CD4-positive, alpha-beta T cell treated with Interleukin-21 for 1 hour (primary cell): ENCODE results near the gene RNASEH2A.
"Not testable (repeated sequence)": the region's sequence is repeated elsewhere in the genome, so short reads cannot be mapped to it uniquely, and the experiment has no call there.

Source experiments
- DNase-seq: peaks from one replicate; pipeline ENCODE4 v3.0.0-alpha.2; 2020

The RNASEH2A gene

DNA sequence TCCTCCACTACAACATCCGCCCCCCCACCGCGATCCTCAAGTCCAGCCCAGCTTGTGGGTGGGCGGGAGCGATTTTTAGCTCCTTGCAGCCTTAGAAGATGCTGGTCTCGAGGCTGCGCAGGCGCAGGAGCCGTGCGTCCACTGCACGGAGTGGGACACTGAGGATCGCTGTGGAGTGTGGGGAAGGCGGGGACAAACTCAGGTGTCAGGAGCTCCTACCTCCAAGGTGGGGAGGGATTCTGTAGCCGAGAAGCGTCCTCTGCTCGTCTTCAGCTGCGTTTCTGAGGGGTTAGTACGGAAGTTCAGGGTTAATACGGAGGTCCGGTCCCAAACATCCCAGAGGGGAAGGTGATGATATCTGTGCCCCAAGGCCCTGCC, 28.2 kb downstream of the RNASEH2A start, which contains the start of gene RTBDN:
TSS of gene RTBDN (minus strand) at position 14 of the 378 bp plus-strand sequence. CDS start 4,600 bp downstream, outside the sequence.
- DNase-seq, result no peak

DNA sequence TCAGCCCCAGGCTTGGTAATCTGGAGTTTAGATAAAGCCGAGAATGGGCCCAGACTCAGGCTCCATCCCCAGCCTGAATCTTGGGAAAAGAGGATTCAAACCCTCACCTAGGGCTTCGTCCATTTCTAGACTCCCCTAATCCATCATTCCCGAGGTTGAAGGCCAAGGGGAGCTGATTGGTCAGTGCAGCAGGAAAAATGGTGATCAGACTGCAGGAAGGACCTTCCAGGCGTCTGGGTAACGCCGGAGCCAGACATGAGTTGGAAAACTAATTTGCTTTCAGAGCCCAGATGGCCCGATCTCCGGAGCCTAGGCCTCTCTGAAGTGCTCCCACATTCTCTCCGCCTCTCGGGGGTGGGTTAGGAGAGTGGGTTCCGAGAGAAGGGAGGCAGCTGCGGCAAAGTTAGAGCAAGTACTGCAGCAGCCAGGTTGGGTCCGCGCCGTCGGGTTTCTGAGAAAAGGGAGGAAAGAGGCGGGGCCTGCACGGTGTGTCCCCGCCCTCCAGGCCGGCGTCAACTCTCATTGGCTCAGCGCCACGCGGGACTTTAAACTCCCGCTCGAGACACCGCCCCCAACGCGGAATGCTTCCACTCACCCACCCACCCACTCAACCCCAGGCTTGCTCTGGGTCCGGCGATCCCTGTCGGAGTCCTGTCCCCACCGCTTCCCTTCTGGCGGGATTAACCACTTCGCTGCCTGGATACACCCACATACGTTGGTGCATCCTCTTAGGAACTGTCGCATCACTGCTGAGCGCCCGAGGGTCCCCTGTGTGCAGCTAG, 28.8 kb downstream of the RNASEH2A start:
- no peak for DNase-seq

DNA sequence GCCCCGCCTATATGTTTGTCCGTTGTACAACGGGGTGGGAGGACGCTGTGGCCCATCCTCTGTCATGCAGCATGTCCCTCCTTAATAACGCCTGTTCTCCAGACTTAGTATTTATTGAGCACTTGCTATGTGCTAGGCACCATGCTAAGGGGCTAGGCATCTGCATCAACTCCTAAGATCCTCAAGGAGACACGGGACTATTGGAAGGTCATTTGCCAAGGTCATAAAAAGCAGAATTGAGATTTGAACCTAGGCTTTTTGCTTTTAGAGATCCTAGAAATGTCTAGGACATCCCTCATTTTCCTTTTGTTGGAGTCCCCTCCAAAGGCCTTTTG, 30.1 kb downstream of the RNASEH2A start:
- no peak for DNase-seq

DNA sequence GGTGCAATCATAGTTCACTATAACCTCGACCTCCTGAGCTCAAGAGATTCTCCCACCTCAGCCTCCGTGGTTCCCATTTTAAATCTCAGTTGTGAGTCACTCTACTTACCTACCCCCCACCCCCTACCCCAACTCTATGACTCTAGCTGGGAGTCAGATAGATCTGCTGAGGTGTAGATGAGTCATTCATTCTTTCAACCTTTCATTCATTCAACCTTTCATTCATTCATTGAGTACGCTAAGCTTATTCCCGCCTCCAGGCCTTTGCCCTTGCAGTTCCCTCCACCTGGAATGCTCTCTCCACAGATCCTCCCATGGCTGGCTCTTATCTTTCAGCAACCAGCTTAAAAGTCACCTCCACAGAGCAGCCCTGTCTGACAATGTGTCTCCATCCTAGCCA, 30.8 kb downstream of the RNASEH2A start:
- DNase-seq, result no peak

DNA sequence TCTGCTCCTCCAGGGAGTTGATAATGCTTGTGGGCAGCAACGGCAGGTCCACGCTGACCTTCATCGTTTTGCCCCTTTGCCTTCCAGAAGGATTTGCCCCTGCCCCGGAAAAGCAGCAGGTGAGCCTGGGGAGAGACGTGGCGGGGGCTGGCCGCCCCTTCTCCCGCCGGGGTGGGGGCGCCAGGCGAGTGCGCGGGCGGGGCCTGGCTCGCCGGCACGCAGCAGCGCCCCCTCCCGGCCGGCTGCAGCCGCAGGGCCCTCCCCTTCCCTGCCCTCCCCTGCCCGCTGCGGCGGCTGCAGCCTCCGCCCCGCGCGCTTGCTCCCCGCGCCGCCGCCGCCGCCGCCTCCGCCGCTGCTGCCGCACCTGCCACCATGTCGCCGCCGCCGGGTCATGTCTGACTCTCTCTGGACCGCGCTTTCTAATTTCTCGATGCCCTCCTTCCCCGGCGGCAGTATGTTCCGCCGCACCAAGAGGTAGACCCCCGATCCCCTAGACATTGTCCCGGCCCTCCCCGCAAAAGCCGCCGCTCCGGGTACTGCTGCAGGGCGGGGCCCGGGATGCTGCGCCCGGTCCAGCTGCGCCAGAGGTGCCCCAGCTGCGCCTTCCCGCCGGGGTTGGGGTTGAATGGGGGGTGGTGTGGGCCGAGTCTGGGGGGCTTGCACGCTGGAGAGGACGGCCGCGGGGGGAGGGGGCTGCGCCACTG, 31.9 kb downstream of the RNASEH2A start, which contains the start of gene MAST1:
TSS of gene MAST1 (plus strand) at position 334 of the 704 bp plus-strand sequence. CDS start at position 392, 58 bp downstream.
- peak; percentile 52 for DNase-seq

DNA sequence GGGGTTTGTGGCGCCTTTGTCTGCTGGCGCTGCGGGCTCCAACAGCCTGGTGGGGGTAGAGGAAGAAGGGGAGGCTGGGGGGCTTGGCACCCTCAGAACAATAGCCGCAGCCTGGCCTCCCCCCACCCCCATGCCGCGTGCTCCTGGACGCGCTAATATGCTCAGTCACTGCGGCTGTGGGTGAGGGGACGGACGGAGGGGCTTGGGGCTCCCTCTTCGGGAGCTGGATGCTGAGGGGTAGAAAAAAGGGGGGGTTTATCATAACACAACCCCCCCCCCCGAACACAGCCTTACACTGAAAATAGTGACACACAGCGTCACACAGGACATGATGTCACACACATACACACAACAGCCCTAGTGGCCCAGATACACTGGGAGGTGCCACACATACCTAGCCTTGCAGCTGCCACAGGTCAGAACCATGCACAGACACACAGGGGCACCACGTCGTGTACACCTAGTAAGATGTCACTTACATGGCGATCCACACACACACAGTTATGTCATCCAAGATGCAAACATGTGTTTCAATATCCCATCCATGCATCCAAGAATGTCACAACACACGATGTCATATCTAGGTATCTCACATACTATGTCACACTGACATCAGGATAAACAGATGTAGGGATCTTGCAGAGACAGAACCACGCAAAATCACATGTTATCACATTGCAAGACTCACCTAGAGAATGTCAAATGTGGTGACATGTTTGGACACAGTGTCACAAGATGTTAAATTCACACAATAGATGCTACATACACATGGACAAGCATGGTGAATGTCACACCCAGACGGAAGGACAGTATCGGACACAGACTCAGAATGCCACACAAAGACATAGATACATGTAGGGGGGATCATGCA, 32.7 kb downstream of the RNASEH2A start:
- no peak for DNase-seq

DNA sequence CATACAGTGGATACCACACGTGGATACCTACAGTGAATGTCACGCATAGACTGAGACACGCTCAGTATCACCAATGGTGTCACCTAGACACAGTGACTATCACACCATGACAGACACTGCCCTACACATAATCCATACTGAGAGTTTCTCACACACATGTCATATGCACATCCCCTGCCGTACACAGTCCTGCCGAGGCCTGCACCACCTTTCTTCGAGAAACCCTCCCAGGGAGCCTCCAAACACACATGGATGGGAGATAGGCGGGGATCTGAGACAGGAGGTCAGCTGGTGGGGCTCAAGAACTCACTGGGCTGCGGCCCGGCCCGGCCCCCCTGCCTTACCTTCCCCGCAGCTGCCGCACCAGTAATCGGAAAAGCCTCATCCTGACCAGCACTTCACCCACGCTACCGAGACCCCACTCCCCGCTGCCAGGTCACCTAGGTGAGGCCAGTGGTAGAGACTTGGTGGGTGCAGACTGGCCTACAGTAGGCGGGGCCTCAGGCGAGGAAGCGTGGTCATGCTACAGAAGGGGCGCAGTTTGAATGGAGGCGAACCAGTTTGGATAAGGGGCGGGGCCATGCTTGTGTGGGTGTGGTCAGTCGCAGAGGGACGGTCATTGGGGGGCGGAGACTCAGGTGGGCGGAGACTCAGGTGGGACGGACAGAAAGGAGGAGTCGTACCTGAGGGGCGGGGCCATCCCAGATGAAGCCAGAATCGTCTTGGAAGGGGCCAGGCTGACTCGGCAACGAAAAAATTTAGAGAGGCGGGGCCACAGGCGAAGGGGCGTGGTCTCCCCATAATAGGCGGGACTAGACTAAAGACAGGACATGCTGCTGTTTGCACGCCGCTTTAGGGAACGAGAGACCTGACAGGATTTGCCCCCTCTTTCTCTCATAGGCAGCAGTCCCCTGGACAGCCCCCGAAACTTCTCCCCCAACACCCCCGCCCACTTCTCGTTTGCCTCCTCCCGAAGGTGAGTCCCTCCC, 34.0 kb downstream of the RNASEH2A start:
- peak; percentile 39 for DNase-seq

DNA sequence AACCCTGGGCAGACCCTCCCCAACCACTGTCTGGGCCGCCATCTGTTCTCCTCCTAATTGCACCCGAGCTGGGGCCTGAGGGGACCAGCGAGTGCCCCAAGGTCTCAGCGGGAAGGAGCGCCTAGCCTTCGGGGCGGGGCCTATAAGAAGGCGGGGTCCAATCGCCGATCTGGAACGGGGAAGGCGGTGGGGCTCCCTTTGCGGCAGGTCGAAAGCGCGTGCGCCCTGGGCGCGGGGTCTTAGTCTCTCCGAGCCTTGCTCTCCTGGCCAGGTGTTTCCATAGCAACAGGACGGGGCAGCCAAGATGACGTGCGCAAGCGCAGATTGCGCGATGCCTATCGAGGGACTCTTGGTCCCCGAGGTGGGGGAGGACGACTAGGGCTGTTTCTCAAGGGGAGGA, 34.7 kb downstream of the RNASEH2A start:
- no peak for DNase-seq

DNA sequence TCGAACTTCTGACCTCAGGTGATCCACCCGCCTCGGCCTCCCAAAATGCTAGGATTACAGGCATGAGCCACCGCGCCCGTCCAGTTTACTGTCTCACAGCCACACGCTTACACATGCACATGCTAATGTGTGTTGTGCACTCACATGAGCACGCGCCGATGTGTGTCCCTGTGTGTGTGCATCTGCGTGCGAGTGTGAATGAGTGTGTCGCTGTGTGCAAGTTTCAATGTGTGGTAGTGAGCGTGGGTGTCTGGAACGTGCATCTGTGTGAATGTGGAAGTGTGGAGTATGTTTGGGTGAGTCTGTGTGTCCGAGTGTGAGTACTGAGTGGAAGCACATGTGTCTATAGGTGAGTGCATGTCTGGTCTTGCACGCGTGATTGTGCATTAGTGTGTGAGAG, 36.1 kb downstream of the RNASEH2A start:
- no peak for DNase-seq

DNA sequence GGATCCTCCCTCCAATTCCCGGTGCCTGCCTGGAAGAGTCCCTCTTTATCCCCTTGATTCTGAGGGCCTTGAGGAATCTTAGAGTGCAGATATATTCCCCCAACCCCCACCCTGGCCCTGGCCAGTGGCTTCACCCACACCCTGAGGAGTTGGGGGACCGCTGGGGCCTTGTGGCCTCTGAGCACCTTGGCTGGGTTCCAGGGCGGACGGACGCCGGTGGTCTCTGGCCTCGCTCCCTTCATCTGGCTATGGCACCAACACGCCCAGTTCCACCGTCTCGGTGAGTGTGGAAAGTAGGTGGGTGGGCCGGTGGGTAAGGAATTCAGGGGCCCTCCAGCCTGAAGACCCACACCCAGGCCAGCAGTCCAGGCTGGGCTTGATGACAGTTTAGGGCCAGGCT, 36.9 kb downstream of the RNASEH2A start:
- DNase-seq, result no peak

DNA sequence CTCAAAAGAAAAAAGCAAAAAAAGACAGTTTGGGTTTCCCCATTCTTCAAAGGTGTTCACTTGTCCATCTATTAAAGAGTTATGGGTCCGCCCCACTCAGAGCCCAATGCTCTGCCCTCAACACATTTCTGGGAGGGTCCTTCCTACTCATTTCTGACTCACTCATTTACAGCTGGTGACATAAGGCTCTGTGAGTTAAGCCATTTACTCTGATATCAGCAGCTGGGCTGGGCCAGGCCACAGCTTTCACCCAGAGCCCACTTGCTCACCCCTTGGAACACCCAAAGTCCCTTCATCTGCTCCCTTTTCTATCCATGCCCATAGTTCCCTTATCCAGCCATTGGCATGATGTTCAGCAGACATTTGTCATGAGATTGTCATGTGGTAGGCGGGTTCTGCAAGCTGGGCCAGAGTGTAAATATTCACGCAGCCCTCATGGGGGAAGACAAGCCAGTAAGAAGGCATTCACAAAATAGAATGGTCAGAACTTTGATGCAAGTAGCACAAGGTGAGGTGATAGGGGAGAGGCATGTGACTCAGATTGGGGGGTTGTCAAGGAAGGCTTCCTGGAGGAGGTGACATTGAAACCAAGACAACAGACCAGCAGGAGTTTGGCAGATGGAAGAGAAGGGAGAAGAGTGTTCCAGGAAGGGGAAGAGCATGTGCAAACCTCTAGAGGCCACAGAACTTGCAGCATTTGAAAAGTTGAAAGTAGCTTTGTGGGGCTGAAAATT, 37.8 kb downstream of the RNASEH2A start:
- no peak for DNase-seq

DNA sequence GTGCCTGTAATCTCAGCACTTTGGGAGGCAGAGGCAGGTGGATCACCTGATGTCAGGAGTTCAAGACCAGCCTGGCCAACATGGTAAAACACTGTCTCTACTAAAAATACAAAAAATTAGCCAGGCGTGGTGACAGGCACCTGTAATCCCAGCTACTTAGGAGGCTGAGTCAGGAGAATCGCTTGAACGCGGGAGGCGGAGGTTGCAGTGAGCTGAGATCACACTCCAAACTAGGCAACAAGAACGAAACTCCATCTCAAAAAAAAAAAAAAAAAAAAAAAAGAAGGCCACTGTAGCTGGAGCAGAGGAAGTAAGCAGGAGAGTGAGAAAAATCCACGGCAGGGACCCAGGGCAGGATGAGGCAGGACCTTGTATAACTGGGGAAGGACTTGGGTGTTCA, 40.2 kb downstream of the RNASEH2A start:
- DNase-seq, result not testable (repeated sequence)

DNA sequence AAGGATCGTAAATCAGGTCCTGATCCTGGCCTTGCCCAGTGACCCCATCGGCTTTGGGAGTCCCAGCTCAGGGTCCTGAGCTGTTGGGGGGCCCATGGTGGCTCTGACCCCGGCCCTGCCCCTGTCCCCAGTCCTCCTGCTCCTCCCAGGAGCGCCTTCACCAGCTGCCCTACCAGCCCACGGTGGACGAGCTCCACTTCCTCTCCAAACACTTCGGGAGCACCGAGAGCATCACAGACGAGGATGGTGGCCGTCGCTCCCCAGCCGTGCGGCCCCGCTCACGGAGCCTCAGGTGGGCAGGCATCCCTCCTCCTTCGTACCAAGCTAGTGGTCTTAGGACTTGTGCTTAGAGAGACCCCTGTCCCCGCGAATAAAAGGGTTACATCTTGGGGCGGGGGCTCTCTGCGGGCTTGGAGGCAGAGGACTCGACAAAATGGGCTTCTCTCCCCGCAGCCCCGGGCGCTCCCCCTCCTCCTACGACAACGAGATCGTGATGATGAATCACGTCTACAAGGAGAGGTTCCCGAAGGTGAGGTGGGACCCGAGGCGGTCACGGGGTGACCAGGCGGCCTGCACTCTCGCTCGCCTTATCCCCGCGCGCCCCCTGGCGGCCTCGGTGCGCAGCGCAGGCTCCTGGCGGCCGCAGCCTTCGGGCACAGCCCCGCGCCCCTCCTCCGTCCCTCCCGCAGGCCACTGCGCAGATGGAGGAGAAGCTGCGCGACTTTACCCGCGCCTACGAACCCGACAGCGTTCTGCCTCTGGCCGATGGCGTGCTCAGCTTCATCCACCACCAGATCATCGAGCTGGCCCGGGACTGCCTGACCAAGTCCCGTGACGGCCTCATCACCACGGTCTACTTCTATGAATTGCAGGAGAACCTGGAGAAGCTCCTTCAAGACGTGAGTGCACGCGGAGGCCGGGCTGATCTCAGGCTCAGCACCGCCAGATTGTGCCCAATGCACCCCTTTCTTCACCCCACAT, 41.1 kb downstream of the RNASEH2A start:
- DNase-seq, result peak; percentile 82

DNA sequence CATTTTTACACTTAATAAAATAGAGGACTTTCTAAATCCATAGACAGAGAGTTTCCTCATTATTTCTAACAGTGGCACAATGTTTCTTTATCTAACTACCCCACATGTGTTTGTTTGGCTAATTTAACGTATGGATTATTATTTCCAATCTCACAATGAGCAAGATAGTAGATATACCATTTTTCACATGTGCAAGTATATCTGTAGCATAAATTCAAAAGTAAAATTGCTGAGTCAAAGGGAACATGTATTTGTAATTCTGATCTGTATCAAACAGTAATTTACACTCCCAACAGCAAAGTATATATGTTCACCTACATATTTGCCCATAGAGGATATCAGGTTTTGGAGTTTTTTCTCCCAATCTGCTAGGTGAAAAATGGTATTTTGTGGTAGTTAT, 50.3 kb downstream of the RNASEH2A start:
- DNase-seq, result no peak

DNA sequence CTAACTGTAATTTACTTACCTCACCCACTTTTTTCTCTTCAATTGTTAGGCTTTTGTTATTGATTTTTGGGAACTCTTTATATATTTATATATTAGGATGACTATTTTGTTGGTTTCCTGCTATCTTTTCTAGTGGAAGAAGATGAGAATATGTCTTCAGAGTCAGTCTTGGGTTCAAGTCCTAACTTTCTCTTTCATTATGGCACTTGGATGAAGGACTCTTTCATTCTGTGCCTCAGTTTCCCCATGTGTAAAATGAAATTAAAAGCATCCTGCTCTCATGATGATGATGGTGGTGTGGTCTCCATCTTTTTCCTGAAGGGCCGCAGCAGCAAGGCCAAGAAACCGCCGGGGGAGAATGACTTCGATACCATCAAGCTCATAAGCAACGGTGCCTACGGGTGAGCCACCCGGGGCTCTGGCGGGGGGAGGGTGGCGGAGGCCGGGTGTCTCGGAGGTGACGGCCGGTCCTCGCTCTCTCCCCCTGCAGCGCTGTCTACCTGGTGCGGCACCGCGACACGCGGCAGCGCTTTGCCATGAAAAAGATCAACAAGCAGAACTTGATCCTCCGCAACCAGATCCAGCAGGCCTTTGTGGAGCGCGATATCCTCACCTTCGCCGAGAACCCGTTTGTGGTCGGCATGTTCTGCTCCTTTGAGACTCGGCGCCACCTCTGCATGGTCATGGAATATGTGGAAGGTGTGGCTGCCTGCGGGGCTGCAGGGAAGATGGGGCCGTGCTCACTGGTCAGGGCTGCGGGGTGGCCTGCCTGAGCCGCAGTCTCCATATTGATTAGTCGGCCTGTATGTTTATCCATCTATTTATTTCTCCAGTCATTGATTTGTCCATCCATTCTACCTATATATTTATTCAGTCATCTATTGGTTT, 51.9 kb downstream of the RNASEH2A start:
- no peak for DNase-seq

DNA sequence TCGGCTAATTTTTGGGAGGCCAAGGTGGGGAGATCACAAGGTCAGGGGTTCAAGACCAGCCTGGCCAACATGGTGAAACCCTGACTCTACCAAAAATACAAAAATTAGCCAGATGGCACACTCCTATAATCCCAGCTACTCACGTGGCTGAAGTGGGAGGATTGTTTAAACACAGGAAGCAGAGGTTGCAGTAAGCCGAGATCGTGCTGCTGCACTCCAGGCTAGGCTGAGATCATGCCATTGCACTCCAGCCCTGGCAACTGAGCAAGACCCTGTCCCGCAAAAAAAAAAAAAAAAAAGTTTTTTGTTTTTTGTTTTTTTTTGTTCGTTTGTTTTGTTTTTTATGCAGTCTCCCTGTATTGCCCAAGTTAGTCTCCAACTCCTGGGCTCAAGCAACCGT, 53.2 kb downstream of the RNASEH2A start:
- no peak for DNase-seq
